Uterus (tissue), 4 donors: Measurements from ENCODE around the gene RIPOR2. TPM values are rescaled to one million over a fixed set of nuclear protein-coding genes. Genes with fewer than 3 reads are reported as not detected.

Experiments used
- DNase-seq, 2 donors: peaks; one replicate each; pipeline ENCODE4 v3.0.0-alpha.2; 2019 to 2020
- H3K27ac ChIP-seq, 2 donors: fragments of 200-600 bp; sonication (generic); 1 replicate in 1 of 2; 2 replicates in 1 of 2; pipeline ENCODE4 v1.5.1; 2016 to 2018
- H3K27me3 ChIP-seq, 2 donors: fragments of 200-600 bp; sonication (generic); one replicate each; pipeline ENCODE4 v1.5.1; 2018 to 2019; ENCODE audit warnings: control low read depth in 1 of 2
- H3K36me3 ChIP-seq, 2 donors: fragments of 200-600 bp; sonication (generic); one replicate each; pipeline ENCODE4 v1.5.1; 2019; ENCODE audit warnings: control low read depth in 1 of 2
- H3K4me1 ChIP-seq, 2 donors: fragments of 200-600 bp; sonication (generic); one replicate each; pipeline ENCODE4 v1.5.1; 2018 to 2019; ENCODE audit warnings: control low read depth in 1 of 2
- H3K4me3 ChIP-seq, 2 donors: fragments of 200-600 bp; sonication (generic); 1 replicate in 1 of 2; 2 replicates in 1 of 2; pipeline ENCODE4 v1.5.1; 2018 to 2019; ENCODE audit warnings: mild to moderate bottlenecking in 1 of 2
- H3K9me3 ChIP-seq, 2 donors: fragments of 200-600 bp; sonication (generic); one replicate each; pipeline ENCODE4 v1.5.1; 2019; ENCODE audit warnings: control low read depth in 1 of 2
- POLR2A ChIP-seq, 2 donors: fragments of 450-650 bp; IDR thresholded peaks; one replicate each; pipeline ENCODE4 v1.6.1; 2016; ENCODE audit warnings: antibody characterized with exemption in 2 of 2, mild to moderate bottlenecking in 1 of 2, moderate library complexity in 1 of 2
- intact Hi-C: fragments of 100-400 bp; cut with DNase I; formaldehyde crosslinking; loops from one replicate; pipeline ENCODE4 v1.15.1; 2023; ENCODE audit warnings: low total_unique reads
- total RNA-seq, 4 donors: library from RNA; depleted of rRNA in 3 of 4; stranded (reverse); fragments of >200 nt in 3 of 4; gene quantifications; one replicate each; pipeline versions ENCODE4 v1.1.0 to v1.2.4, GENCODE V29; 2014 to 2023
- TF ChIP-seq, protein P1 (sequence below), 4 experiments: fragments of 200-600 bp in 2 of 4; fragments of 450-650 bp in 2 of 4; sonication (generic) in 2 of 4; IDR thresholded peaks; one replicate each; pipeline ENCODE4 v1.5.1; 2016 to 2019; ENCODE audit warnings: antibody characterized with exemption in 4 of 4, mild to moderate bottlenecking in 2 of 4, moderate library complexity in 1 of 4
- donor health status: DM: yes; HTN: yes; CAD: no.

RIPOR2 gene
- total RNA-seq, 4 donors from 2014 or later, result 29.0 to 106 (median 80.4) TPM

DNA sequence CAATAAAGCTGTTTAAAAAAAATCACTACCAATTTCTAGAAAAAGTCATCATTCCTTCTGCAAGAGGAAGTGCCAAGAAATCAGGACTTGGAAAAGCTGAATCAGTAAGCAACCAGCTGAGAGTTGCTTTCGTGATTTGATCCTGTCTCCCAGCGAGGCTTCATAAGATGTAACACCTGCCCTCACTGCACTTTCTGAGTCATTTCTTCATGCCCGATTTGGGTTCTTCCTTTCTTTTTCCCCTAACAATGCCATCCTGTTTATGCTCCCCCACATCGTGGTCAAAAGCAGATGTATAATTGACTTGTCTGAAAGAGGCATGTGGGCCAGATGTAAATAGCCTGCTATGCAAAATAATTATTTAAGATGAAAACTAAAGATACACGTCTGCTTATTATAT lies 52.1 kb downstream of the RIPOR2 start:
- TF ChIP-seq POLR2A (IDR thresholded peaks at IDR 0.05), result no peak
- TF ChIP-seq, protein P1, sequence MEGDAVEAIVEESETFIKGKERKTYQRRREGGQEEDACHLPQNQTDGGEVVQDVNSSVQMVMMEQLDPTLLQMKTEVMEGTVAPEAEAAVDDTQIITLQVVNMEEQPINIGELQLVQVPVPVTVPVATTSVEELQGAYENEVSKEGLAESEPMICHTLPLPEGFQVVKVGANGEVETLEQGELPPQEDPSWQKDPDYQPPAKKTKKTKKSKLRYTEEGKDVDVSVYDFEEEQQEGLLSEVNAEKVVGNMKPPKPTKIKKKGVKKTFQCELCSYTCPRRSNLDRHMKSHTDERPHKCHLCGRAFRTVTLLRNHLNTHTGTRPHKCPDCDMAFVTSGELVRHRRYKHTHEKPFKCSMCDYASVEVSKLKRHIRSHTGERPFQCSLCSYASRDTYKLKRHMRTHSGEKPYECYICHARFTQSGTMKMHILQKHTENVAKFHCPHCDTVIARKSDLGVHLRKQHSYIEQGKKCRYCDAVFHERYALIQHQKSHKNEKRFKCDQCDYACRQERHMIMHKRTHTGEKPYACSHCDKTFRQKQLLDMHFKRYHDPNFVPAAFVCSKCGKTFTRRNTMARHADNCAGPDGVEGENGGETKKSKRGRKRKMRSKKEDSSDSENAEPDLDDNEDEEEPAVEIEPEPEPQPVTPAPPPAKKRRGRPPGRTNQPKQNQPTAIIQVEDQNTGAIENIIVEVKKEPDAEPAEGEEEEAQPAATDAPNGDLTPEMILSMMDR (IDR thresholded peaks at IDR 0.05), result no peak
- no peaks in the 10 kb centered on the region for H3K36me3 ChIP-seq
- H3K4me1 ChIP-seq, result no peaks in the 10 kb centered on the region
- no peak for DNase-seq
- no peak overlapping the region for H3K4me3 ChIP-seq
- no peaks in the 10 kb centered on the region for H3K27me3 ChIP-seq
- no peak overlapping the region for H3K27ac ChIP-seq
- no peaks in the 10 kb centered on the region for H3K9me3 ChIP-seq
- intact Hi-C loops, result no loop called here

DNA sequence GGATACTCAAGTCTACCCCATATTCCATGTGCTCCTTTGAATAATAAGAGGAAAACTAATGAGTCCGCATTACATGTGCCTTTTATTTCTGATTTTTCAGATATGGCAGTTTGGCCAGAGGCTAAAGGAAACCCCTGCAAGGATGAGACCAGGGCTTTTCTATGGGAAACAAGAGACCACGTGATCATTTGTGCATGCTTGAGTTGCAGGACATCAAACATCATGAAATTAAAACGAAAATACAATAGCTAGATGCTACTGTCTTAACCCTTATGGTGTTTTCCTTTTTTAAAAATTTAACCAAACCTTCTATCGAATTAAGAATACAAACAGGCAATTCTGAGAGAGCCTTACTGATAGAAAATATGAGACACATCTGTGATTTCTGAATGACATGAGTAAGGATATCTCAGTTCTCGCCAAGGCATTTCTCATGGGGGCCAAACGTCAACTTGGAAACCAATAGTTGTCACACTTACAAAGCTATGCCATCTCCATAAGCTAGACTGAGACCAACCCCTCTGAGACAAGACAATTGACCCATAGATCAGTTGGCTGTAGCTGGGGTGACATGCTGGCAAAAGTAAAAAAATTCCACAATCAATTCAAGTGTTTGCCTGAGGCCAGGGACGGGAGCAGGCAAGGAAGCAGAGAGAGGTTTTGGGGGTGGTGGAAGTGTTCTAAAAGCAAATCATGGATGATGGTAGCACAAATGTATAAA lies 52.8 kb downstream of the RIPOR2 start:
- Histone ChIP-seq H3K9me3 (no peaks in the 10 kb centered on the region), H3K4me1 (no peaks in the 10 kb centered on the region), H3K36me3 (no peaks in the 10 kb centered on the region), H3K27ac (no peak overlapping the region), H3K4me3 (no peak overlapping the region), H3K27me3 (no peaks in the 10 kb centered on the region)
- intact Hi-C loops, result no loop called here
- TF ChIP-seq, protein P1 (IDR thresholded peaks at IDR 0.05), result no peak
- TF ChIP-seq POLR2A (IDR thresholded peaks at IDR 0.05), result no peak
- DNase-seq, result no peak

DNA sequence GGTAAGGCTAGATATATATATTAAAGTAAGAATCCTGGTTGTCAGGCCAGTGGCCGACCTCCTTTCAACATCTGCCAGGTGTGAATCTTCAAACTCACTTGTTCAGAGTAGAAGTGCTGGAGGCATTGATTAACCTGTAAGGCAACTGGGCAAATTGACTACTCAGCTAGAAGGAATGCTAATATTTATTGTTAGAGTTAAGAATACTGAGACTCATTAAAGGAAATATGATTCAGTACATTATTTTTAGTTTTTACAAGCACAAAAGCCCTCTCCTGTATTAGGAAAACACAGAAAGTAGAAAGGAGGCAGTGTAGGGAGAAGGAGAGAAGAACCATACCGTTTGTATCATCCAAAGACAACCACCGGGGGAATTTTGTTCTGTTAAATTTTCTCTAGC lies 53.5 kb downstream of the RIPOR2 start:
- no peaks in the 10 kb centered on the region for H3K4me1 ChIP-seq
- no peak overlapping the region for H3K4me3 ChIP-seq
- no peak overlapping the region for H3K27ac ChIP-seq
- TF ChIP-seq, protein P1 (IDR thresholded peaks at IDR 0.05), result no peak
- no peak for TF ChIP-seq POLR2A (IDR thresholded peaks at IDR 0.05)
- no peaks in the 10 kb centered on the region for H3K9me3 ChIP-seq
- H3K36me3 ChIP-seq, result no peaks in the 10 kb centered on the region
- no peaks in the 10 kb centered on the region for H3K27me3 ChIP-seq
- intact Hi-C loops, result no loop called here
- DNase-seq, result no peak

DNA sequence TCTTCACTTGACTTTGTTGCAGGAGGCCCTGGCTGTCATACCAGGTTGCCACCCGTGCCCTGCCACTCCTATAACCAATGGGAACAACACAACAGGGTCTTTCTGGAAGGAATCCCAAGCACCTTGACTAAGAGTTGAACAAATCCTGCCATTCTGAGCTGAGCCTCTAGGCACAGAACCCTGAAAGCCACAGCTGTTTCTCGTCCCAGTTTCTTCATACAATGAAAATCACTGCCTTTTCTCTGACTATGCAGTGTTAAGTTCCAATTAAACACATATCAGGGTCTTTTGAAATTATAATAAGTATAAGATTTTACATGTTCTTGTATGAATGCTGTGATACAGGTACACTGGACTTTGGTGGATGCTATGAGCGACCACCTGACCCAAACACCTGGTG lies 54.4 kb downstream of the RIPOR2 start:
- intact Hi-C loops, result no loop called here
- DNase-seq, result no peak
- Histone ChIP-seq H3K27me3 (no peaks in the 10 kb centered on the region), H3K4me3 (no peak overlapping the region), H3K4me1 (no peaks in the 10 kb centered on the region), H3K9me3 (no peaks in the 10 kb centered on the region), H3K36me3 (no peaks in the 10 kb centered on the region), H3K27ac (no peak overlapping the region)
- TF ChIP-seq, protein P1 (IDR thresholded peaks at IDR 0.05), result no peak
- TF ChIP-seq POLR2A (IDR thresholded peaks at IDR 0.05), result no peak

DNA sequence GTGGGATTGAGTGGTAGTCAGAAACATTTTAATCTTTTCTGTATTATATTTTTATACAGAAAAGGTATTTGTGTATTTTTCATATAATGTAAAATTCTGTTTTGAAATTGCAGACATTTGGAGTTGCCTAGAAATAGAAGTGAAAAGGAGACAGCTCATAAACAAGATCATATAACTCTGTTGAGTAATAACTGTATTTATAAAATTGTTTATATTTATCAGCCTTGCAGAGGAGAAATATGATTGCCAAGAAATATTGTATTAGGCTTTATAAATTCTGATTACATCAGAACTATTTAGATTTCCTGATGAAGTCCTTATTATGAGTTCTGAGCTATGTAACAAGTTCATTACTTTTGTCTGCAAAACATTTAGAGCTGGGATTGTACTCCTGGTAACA lies 55.3 kb downstream of the RIPOR2 start:
- Histone ChIP-seq H3K4me3 (no peak overlapping the region), H3K36me3 (no peaks in the 10 kb centered on the region), H3K9me3 (no peaks in the 10 kb centered on the region), H3K4me1 (no peaks in the 10 kb centered on the region), H3K27me3 (no peaks in the 10 kb centered on the region), H3K27ac (no peak overlapping the region)
- DNase-seq, result no peak
- intact Hi-C loops, result no loop called here
- TF ChIP-seq POLR2A (IDR thresholded peaks at IDR 0.05), result no peak
- TF ChIP-seq, protein P1 (IDR thresholded peaks at IDR 0.05), result no peak
